ENCODE results near the gene SERINC3. TPM values are rescaled to one million over a fixed set of nuclear protein-coding genes. Genes with fewer than 3 reads are reported as not detected.

SERINC3 gene
- total RNA-seq, 1 donor from 2014 or later, result 82.4 TPM

DNA sequence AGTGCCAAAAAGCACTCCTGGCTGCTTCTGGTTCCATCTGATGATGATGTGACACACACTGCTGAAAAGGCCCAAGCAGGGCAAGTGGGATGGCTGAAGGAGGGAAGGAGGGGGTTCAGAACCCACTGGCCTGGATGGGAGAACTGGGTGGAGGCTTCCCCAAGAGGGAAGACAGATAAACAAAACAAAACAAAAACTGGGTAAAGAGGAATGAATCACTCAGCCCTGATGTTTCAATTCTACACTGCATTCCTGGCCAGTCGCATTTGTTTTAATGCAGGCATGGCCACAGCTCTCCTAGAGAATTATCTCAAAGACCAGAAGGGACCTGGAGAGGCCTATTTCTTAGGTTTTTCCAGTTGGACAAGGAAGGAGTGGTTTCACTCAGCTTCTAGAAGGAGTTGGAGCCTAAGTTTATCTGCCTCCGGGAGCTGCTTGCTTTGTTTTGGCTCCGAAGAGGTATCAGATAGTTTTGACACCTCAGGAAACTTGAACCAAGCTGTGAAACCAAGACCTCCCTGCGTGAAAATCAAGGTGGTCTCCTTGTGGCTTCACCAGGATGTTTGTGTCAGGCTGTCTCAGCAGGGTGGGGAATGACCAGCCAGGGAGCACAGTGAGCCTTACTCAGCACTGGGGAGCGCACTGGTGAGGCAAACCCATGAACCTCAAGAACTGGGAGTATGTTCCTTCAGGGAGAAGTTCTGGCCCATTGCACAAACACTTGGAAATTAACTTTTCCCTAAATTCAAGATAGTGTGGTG is 30.1 kb downstream of the SERINC3 start:
- TF ChIP-seq CTCF (IDR thresholded peaks at IDR 0.05; ENCODE audit: insufficient read depth, low read length, severe bottlenecking), result no peak
- FAIRE-seq, result no peak
- peaks cover 14% of the 10 kb centered on the region for H3K36me3 ChIP-seq (ENCODE audit: control insufficient read depth, insufficient read depth, low read length)
- no peaks in the 10 kb centered on the region for H3K27me3 ChIP-seq (ENCODE audit: control insufficient read depth, insufficient read depth, low read length)
- no peak overlapping the region for H3K4me3 ChIP-seq (ENCODE audit: low read depth, low read length)
- DNase-seq (ENCODE audit: low read depth), result peak; percentile 14

DNA sequence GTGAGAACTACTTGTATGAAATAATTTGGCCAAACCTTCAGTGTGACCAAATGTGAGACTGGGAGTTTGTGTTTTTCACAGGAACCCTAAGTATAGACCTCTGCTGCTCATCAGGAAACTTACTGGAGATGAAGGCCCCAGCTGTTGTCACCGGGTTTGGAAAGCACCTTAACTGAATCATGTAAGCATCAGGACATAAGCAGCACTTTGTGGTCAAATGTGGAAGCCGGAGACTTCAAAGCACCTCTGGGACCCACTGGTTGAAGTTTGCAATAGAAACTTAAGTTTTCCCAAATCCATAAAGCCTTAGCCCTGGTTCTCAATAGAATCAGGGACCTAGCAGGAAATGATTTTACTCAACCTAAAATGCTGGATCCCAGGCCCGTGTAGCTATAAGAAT is 31.9 kb downstream of the SERINC3 start:
- DNase-seq (ENCODE audit: low read depth) (no peak), FAIRE-seq (no peak)
- TF ChIP-seq CTCF (IDR thresholded peaks at IDR 0.05; ENCODE audit: insufficient read depth, low read length, severe bottlenecking), result no peak
- H3K36me3 ChIP-seq (ENCODE audit: control insufficient read depth, insufficient read depth, low read length), result peaks cover 19% of the 10 kb centered on the region
- no peaks in the 10 kb centered on the region for H3K27me3 ChIP-seq (ENCODE audit: control insufficient read depth, insufficient read depth, low read length)
- no peak overlapping the region for H3K4me3 ChIP-seq (ENCODE audit: low read depth, low read length)

- Histone ChIP-seq H3K4me3 (ENCODE audit: low read depth, low read length) (no peak overlapping the region), H3K27me3 (ENCODE audit: control insufficient read depth, insufficient read depth, low read length) (no peaks in the 10 kb centered on the region), H3K36me3 (ENCODE audit: control insufficient read depth, insufficient read depth, low read length) (peaks cover 18% of the 10 kb centered on the region)
- FAIRE-seq (no peak), DNase-seq (ENCODE audit: low read depth) (no peak)
- TF ChIP-seq CTCF (IDR thresholded peaks at IDR 0.05; ENCODE audit: insufficient read depth, low read length, severe bottlenecking), result no peak
These were observed 32.6 kb downstream of the SERINC3 start for GRCh38 chr20:44489223-44489622.

GRCh38 chr20:44488551-44488950 is 33.3 kb downstream of the SERINC3 start:
- TF ChIP-seq CTCF (IDR thresholded peaks at IDR 0.05; ENCODE audit: insufficient read depth, low read length, severe bottlenecking), result no peak
- FAIRE-seq, result no peak
- no peak for DNase-seq (ENCODE audit: low read depth)

DNA sequence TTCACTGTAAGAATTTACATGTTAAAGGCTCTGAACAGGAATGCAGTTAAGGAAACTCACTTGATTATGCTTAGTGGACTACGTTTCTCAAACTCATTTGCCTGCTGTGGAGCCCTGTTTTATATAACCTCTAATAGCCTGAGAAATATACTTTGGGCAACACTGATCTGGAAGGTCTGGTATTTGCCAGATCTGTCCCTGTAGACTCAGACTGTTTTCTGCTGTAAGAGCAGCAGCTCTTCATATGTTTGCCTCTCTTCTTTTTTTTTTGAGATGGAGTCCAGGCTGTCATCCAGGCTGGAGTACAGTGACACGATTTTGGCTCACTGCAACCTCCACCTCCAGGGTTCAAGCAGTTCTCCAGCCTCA is 36.1 kb downstream of the SERINC3 start:
- FAIRE-seq (no peak), DNase-seq (ENCODE audit: low read depth) (no peak)
- H3K27me3 ChIP-seq (ENCODE audit: control insufficient read depth, insufficient read depth, low read length), result no peaks in the 10 kb centered on the region
- no peak overlapping the region for H3K4me3 ChIP-seq (ENCODE audit: low read depth, low read length)
- TF ChIP-seq CTCF (IDR thresholded peaks at IDR 0.05; ENCODE audit: insufficient read depth, low read length, severe bottlenecking), result no peak
- peaks cover 22% of the 10 kb centered on the region for H3K36me3 ChIP-seq (ENCODE audit: control insufficient read depth, insufficient read depth, low read length)

More at GRCh38 chr20:44488551-44488950, 33.3 kb downstream of the SERINC3 start:
- no peaks in the 10 kb centered on the region for H3K27me3 ChIP-seq (ENCODE audit: control insufficient read depth, insufficient read depth, low read length)
- H3K36me3 ChIP-seq (ENCODE audit: control insufficient read depth, insufficient read depth, low read length), result peaks cover 16% of the 10 kb centered on the region
- no peak overlapping the region for H3K4me3 ChIP-seq (ENCODE audit: low read depth, low read length)

Data from bronchial epithelial cell (primary cell).